ENCODE results near the gene SSR1.

DNA sequence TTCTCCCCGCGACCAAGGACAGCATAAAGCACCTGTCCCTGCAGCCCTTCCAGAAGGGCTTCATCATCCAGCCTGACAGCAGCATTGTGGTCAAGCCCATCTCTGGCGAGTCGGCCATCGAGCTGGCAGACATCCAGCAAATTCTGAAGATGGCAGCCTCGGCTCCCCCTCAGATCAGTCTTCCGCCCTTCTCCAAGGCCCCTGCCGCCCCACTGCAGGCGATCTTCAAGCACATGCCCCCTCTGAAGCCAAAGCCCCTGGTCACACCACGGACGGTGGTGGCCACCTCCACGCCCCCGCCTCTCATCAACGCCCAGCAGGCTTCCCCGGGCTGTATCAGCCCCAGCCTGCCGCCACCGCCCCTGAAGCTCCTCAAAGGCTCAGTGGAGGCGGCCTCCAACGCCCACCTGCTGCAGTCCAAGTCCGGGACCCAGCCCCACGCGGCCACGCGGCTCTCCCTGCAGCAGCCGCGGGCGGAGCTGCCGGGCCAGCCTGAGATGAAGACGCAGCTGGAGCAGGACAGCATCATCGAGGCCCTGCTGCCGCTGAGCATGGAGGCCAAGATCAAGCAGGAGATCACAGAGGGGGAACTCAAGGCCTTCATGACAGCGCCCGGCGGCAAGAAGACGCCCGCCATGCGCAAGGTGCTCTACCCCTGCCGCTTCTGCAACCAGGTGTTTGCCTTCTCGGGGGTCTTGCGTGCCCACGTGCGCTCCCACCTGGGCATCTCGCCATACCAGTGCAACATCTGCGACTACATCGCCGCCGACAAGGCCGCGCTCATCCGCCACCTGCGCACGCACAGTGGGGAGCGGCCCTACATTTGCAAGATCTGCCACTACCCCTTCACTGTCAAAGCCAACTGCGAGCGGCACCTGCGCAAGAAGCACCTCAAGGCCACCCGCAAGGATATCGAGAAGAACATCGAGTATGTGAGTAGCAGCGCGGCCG, 83.3 kb downstream of the SSR1 start:
- TF ChIP-seq RAD51 (IDR thresholded peaks at IDR 0.05; ENCODE audit: borderline replicate concordance) (no peak), ZNF24 (IDR thresholded peaks at IDR 0.05) (no peak), CREB1 (IDR thresholded peaks at IDR 0.05) (no peak), CREB1 (CRISPR knock-in tag; IDR thresholded peaks at IDR 0.05) (no peak), ZHX1 (CRISPR knock-in tag; IDR thresholded peaks at IDR 0.05; ENCODE audit: low read depth) (no peak), ZNF609 (CRISPR knock-in tag; IDR thresholded peaks at IDR 0.05; ENCODE audit: borderline replicate concordance) (no peak), TAF1 (CRISPR knock-in tag; IDR thresholded peaks at IDR 0.05) (no peak)
- TF ChIP-seq, protein P1, sequence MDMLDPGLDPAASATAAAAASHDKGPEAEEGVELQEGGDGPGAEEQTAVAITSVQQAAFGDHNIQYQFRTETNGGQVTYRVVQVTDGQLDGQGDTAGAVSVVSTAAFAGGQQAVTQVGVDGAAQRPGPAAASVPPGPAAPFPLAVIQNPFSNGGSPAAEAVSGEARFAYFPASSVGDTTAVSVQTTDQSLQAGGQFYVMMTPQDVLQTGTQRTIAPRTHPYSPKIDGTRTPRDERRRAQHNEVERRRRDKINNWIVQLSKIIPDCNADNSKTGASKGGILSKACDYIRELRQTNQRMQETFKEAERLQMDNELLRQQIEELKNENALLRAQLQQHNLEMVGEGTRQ (IDR thresholded peaks at IDR 0.05; ENCODE audit: low read depth, low read length): no peak
- TF ChIP-seq, protein P1 (CRISPR knock-in tag; IDR thresholded peaks at IDR 0.05; ENCODE audit: borderline replicate concordance): no peak
